Activated T-helper 1 cell treated with anti-CD3 and anti-CD28 coated beads, Interleukin-2, amount 50 U/mL, for 16 hours (primary cell): ENCODE measurements around the gene MIER2.

Experiments
- DNase-seq, 2 donors: peaks; one replicate each; pipeline ENCODE4 v3.0.0-alpha.2; 2020; ENCODE audit warnings: low read depth in 1 of 2, low spot score in 1 of 2

Gene MIER2

DNA sequence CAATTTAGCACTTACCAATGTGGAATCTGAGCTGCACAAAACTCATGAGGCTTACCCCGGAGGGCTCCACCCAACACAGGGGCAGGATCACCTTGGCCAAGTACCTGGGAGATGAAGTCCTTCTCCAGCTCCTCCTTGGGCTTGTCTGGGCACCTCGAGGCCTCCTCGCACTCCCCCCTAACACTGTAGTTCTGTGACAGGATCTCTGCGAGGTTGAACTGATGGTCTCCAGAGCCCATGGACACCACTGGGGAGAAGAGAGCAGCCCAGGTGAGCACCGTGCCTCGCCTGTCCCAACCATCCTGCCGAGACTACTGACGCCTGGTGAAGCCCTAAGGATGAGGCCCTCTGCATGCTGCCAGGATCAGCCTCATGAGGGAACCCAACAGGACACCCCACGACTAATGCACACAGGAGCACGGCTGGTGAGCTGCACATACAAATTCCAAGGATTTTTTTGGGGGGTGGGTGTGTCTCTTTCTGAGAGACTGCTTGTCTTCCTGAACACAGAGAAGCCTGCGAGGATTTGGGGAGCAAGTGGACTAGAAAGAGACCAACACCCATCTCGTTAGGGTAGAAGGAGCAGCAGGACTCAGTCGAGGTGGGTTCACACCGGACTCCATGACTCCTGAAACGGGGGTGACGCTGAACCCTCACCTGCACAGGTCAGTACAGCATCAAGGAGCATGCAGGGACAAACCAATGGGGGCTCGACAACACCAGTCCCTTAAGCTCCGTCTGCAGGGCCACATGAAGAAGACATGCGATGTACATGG is 10.1 kb downstream of the MIER2 start:
- no peak for DNase-seq

DNA sequence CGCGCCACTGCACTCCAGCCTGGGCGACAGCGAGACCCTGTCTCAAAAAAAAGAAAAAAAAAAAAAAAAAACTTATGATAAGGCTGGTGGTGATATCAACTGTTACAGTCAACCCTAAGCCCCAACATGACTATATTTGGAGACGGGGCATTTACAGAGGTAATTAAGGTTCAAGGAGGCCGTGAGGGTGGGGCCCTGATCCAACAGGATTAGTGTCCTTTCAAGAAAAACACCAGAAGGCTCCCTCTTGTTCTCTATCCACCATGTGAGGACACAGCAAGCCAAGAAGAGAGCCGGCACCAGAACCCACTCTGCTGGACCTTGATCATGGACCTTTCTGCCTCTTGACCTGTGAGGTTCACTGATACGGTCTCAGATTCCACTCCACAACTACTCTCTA is 14.1 kb downstream of the MIER2 start:
- DNase-seq, result no peak

DNA sequence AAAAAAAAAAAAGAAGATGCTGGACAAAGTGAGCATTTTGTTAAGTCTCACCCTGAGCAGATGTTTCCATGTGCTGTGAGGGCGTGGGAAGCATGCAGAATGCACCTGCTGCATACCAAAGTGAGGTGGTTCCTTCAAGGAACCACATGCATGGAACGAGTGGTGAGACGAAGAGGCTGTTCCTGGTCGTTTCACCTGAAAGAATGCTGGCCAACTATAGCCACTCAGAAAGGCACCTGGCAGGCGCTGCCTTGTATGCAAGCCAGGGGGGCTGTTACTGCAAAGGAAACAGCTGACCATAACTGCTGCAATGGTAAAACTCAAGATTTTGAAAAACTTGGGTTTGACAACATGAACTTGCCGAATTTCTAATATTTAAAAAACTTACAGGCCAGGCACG is 14.7 kb downstream of the MIER2 start:
- no peak for DNase-seq

DNA sequence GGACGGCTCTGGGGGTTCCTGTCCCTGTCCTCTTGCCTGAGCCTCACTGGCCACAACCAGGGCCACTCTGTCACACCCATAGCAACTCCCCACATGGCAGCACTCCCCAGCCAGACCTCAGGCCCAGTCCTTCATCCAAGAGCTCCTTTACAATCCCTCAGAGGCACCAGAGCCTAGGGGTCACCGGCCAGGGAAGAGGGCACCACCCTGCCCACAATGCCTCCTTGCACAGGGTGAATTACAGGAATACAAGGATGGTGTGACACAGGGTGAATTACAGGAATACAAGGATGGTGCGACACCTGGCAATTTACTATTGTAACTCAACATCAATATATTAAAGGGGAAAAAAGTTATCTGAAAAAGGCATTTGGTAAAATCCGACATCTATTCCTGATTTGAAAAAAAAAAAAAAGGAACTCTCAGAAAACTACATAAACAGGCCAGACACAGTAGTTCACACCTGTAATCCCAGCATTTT is 16.5 kb downstream of the MIER2 start:
- DNase-seq, result no peak

DNA sequence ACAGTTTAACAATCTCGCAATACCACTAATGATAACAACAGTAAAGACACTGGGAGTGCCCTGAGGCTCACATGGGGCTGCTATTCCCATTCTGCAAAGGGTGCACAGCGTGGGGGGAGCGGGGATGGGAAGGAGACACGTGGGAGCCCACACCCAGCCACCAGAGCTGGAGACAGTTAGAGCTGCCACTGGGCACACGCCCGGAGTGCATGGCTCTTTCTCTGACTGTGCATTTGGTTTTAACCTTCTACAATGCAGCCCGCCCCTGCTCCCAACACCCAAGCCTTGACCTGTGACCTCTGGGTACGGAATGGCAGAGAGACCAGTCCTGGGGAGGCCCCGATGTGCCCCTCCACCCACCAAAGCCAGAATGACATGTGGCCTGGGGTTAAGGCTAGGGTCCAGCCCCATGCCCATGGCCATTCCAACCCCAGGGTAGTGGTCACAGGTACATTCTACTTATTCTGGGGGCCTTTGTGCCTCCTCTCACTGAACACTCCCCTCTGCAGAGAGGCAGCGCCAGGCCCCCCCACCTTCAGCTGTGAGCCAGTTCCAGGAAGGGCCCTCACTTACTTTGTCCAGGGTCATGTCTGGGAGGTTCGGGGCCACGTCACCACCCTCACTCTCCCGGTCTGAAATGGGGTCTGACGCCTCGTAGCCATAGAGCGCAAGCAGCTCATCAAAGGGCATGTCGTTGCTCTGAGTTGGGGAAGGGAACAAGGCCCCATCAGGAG is 17.1 kb downstream of the MIER2 start:
- DNase-seq, result no peak

DNA sequence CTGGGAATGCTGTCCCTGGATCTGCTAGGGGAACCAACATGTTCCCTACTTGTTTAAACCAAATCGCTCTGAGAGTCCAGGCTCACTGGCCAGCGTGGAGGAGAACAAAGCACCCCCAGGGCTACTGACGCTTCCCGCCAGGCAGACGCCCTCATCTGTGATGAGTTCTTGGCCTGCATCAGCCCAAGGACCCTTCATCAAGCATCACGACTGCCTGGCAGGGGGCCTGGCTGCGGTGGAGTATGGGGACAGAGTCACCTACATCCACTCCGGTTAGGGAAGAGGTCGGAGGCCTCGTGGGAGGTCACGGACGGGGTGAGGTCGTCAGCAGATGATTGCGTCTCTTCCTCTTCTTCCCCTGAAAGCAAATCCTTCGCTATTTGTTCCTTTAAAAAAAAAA is 17.7 kb downstream of the MIER2 start:
- DNase-seq, result no peak

DNA sequence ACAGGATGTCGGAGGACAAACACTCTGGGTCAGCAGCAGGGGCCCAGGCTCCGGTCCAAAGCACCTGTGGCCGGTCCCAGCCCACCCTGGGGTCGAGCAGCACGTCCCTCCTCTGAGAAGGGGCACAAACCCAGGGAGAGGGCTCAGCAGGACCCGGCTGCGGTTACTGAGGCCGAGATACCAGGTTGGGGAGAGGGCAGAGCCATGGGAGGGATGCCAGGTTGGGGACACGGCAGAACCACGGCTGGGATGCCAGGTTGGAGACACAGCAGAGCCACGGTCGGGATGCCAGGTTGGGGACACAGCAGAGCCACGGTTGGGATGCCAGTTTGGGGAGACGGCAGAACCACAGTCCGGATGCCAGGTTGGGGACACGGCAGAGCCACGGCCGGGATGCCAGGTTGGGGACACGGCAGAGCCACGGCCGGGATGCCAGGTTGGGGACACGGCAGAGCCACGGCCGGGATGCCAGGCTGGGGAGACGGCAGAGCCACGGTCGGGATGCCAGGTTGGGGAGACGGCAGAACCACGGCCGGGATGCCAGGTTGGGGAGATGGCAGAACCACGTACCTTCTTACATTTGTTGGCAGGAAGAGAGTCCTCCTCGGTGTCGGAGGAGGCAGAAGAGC is 18.5 kb downstream of the MIER2 start:
- DNase-seq, result no peak

DNA sequence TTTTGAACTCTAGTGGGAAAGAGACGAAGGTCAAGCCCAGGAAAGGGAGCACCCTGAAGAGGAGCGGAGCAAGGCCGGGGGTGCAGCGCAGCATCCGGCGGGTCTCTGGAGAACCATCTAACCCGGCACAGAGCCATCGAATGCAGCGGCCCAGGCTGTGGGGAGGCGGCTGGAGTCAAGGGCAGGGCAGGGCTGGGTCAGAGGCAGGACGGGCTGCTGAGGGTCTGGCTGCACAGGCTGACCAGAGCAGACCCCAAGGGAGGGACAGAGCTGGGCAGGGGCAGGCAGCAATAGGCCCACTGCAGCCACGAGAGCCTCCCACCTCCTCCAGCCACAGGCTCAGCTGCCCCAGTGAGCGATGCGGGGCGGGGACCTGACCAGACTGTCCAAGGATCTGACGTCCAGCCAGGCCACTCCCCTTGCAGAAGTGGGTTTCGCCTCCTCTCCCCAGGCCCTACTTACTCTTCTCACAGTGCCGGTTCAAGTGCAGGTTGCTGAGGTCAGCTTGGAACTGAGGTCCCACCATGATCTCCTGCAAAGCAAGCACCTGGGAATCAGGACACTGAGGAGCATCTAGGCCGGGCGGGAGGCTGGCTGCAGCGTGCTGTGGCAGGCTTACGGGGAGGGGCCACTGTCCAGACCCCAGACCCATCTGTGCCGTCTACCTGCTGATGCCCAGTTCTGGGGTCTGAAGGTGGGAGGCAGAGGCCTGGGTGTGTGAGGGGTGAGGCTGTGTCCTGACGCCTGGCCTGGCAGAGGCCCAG is 19.2 kb downstream of the MIER2 start:
- no peak for DNase-seq

DNA sequence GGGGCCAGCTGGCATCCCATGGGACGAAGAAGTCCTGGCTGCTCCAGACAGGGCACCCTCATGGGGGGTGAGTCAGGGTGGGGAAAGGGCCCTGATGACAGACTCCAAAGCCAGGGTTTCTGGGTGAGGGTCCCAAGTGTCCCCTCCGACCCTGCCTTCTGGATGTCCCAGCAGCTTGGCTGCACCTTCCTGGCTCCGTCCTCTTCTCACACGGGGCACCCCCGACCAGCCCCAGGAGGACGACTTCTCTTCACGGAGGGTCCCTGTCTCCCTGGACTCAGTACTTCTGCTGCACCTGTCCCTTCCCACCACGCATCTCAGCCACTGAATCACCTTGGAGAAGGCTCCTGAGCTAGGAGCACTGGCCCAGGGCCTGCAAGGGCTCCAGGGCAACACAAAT is 19.9 kb downstream of the MIER2 start:
- no peak for DNase-seq

DNA sequence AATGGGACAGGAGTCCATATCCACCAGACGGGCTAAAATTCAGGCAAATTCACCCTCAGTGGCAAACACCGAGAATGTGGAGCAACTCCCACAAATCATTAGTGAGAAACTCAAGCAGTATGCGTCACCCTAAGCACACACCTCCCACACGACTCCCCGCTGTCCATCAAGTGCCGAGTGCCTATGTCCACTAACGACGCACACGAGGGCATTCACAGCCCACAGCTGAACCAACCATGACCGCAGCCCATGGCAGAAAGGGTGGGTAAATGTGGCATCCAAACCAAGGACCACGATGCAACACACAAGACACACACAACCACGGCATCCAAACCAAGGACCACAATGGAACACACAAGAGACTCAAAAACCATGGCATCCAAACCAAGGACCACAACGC is 22.0 kb downstream of the MIER2 start:
- DNase-seq, result no peak

DNA sequence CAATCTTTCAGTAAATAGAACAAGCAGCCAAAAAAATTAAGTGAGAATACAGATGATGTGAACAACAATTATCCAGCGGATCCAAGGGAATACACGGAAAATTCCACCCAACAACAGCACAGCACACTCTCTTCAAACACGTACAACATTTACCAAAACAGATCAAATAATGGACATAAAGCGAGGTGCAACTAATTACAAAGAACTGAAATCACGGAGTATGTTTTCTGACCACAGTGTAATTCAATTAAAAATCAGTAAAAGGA is 26.2 kb downstream of the MIER2 start:
- DNase-seq, result no peak

DNA sequence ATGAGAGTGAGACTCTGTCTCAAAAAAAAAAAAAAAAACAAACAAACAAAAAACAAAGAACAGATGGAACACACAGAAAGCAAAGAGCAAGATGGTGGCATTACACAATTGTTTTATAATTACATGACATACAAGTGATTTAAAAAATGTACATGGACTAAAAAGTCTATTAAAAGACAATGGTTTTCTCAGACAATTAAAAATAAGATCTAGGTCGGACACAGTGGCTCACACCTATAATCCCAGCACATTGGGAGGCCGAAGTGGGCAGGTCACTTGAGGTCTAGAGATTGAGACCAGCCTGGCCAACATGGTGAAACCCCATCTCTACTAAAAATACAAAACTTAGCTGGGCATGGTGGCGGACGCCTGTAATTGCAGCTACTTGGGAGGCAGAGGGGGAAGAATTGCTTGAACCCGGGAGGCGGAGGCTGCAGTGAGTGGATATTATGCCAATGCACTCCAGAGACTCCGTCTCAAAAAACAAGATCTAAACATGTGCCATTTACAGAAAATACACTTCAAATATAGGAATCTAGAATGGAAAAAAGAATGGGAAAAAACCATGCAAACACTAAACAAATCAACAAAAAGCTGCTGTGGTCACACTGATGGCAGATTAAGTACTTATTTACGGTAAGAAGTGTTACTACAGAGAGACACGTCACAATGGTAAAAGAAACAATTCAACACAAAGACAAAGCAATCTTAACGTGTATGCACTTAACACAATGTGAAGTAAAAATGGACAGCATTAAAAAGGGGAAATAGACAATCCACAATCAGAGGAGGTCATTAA is 26.7 kb downstream of the MIER2 start:
- no peak for DNase-seq

DNA sequence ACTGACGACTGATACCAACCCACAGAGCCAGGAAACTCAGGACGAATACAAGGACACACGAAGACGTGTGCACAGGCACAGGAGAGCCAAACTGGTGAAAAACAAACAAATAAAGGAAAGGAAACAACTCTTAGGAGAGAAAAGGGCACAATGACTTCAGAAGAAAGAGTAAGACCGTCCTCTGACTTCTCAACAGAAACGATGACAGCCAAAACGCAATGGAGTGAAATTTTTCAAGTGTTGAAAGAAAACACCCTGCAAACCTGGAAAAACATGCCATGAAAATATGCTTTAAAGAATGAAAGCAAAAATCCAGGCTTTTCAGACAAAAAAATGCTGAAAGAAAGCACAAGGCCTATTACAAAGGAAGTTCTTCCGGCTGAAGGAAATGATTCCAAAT is 28.8 kb downstream of the MIER2 start:
- no peak for DNase-seq

DNA sequence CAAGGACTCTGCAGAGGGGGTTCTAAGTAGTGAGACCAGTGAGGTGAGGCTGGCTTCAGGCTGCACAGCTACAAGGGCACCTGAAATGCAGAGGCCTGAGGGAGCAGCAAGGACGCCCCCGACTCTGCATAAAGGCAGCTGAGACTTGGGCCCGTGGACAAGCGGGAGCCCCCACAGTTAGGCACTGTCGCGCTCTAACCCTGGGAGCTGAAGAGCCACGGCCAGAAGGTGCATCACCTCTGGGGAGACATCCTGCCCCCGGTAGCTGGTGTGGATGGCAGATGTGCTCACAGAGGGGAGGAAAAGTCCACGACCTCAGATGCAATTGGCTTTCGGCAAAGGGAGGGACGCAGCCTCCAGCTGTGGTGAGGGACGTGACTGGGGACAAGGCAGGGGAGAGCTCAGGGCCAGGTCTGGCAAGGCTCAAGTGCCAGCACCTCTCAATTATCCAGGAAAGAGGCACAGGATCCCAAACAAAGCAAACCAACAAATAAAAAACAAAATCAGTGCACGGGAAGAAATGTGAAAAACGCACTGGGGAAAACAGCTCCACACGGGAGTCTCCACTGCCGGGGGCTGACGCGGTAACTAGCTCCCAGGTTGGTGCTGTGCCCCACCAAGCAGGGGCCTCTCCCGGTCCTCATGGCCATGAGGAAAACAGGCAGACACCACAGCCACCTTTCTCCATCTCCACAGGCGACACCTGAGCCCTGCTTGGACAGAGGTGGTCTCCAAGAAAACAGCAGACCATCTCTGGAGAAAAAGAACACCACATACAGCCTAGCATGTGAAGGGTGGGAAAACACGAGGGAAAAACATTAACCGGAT is 30.4 kb downstream of the MIER2 start:
- no peak for DNase-seq

DNA sequence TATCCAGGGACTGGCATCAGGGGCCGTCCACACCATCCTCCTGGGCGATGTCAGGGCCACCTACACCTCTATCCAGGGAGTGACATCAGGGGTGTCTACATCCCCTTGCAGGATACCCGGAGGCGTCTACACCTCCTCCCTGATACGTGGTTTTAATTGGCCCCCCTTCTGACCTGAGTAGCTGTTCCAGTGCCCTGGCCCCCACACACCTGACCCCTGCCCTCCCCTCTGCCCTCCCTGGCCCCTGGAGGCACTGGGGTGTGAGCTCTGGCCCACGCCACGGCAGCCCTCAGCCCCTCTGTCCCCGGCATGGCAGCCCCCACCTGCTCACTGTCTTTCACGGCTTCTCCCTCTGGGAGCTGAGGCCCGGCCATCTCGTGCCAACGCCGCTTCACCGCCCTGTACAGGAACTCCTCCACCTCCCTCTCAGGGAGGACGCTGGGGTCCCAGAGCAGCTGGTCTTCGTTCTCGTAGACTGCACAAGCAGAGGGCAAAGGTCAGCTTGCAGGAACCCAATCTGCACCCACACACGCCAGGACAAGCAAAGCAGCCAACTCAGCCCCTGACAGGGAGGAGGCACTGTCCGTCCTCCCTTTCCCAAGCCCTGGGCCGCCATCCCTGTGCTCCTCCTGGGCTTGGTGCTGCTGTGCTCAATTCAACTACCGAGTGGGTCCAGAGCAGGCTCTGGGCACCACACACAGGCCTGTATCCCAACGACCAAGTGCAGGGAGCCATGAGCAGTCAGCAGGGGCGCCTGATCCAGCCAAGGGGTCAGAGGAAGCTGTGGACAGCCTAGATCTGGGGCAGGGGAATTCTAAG is 31.2 kb downstream of the MIER2 start:
- no peak for DNase-seq

DNA sequence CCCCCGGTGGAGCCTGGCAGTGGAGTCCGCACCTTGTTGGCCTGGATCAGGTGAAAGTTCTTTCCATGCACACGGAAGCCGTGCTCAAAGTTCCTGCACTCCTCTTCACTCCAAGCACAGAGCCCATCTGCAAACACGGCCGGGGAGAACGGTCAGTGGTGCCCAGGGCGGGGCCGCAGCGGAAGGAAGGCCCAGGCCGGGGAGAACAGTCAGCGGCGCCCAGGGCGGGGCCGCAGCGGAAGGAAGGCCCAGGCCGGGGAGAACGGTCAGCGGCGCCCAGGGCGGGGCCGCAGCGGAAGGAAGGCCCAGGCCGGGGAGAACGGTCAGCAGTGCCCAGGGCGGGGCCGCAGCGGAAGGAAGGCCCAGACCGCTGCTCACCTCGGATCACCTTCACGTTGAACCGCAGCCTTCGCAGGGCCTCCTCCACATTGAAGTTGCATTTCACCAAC is 32.8 kb downstream of the MIER2 start:
- DNase-seq, result no peak

DNA sequence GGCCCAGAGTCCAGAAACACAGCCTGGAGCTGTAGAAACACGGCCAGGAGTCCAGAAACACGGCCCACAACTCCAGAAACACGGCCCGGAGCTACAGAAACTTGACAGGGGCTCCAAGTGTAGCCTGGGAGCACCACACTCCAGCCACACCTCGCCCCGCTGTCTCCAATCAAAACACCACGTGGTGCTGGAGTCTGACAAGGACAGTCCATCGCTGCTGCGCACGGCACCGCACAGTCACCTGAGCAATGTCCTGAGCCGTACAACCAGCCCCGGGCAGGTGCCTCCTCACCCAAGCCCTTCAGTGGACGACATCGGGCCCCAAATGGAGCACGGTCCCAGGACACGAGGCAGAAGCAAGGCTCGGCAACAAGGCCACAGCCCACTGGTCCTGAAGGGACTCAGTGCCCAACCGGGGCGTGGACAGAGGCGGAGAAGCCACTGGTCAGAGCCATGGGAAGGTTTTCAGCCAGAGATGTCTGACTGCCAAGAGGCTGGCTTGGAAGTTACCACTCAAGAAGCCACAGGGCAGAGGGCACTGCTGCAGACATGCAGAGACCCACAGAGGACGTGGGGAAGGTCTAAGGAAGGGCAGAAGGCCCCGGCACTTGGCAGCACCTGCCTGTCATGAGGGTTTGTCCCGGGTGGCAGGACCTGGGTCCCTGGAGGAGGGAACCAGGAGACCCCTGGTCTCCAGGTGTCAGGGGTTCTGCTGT is 33.7 kb downstream of the MIER2 start:
- no peak for DNase-seq

DNA sequence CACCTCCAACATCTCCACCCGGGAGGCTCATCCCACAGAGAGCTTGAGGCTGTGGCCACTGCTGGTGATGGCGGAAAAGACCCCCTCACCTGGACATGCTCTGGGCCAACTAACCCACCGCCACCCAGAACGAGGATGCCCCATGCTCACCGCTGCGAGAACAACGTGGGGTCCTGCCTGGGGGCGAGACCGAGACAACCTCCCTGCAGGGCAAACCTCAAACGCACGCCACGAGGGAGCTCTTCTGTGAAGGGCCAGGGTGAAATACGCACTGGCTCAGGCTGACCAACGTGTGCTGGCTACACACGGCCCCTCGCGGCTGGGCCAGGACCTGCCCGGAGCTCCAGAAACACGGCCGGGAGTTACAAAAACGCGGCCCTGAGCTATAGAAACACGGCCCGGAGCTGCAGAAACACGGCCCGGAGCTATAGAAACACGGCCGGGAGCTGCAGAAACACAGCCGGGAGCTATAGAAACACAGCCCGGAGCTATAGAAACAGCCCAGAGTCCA is 34.4 kb downstream of the MIER2 start:
- no peak for DNase-seq
